Fibroblast of mammary gland (primary cell): ENCODE data around the gene RIPK4.

Source experiments
- DNase-seq: peaks from one replicate; pipeline ENCODE4 v3.0.0-alpha.2; 2010; ENCODE audit warnings: low read depth
- H3K4me3 ChIP-seq: 2 replicates; pipeline ENCODE4 v1.5.1; 2011; ENCODE audit warnings: low read depth, mild to moderate bottlenecking, low read length, moderate library complexity; ENCODE audit not compliant: control insufficient read depth
- CTCF ChIP-seq: conservative IDR thresholded peaks from 2 replicates; pipeline ENCODE4 v1.5.1; 2011; ENCODE audit warnings: low read depth, low read length, inconsistent platforms; ENCODE audit not compliant: control insufficient read depth, insufficient read depth

The RIPK4 gene

GRCh38 chr21:41739936-41740335 lies 26.9 kb downstream of the RIPK4 start:
- TF ChIP-seq CTCF: no peak
- H3K4me3 ChIP-seq: no peak overlapping the region
- no peak for DNase-seq

GRCh38 chr21:41739011-41739410 lies 27.8 kb downstream of the RIPK4 start:
- no peak for DNase-seq
- no peak overlapping the region for H3K4me3 ChIP-seq
- no peak for TF ChIP-seq CTCF

- no peak for TF ChIP-seq CTCF
- DNase-seq: no peak
Measured at GRCh38 chr21:41737651-41738324, 29.1 kb downstream of the RIPK4 start.

GRCh38 chr21:41736423-41736822 lies 30.4 kb downstream of the RIPK4 start:
- TF ChIP-seq CTCF: no peak

More at GRCh38 chr21:41737651-41738324, 29.1 kb downstream of the RIPK4 start:
- no peak overlapping the region for H3K4me3 ChIP-seq

GRCh38 chr21:41733951-41734689 lies 32.7 kb downstream of the RIPK4 start:
- TF ChIP-seq CTCF: no peak
- no peak for DNase-seq
- H3K4me3 ChIP-seq: no peak overlapping the region

More at GRCh38 chr21:41736423-41736822, 30.4 kb downstream of the RIPK4 start:
- no peak overlapping the region for H3K4me3 ChIP-seq
- DNase-seq: no peak

- no peak for DNase-seq
- no peak for TF ChIP-seq CTCF
- no peak overlapping the region for H3K4me3 ChIP-seq
Measured at GRCh38 chr21:41731081-41731480, 35.8 kb downstream of the RIPK4 start.

- TF ChIP-seq CTCF: no peak
- no peak overlapping the region for H3K4me3 ChIP-seq
- no peak for DNase-seq
Measured at GRCh38 chr21:41730367-41730765, 36.5 kb downstream of the RIPK4 start.
